Activated naive CD8-positive, alpha-beta T cell (primary cell): ENCODE measurements around the gene SNRPD2.
A peak's percentile ranks its signal among the peaks of the same experiment; 100 is the strongest.
"Not testable (repeated sequence)": the region's sequence is repeated elsewhere in the genome, so short reads cannot be mapped to it uniquely, and the experiment has no call there.

Experiments used
- H3K27ac Mint-ChIP-seq: one replicate; pipeline ENCODE4 v1.8.0; 2021; ENCODE audit warnings: mixed read lengths
- H3K27me3 Mint-ChIP-seq: one replicate; pipeline ENCODE4 v1.8.0; 2021; ENCODE audit warnings: mixed read lengths
- H3K36me3 Mint-ChIP-seq: one replicate; pipeline ENCODE4 v1.8.0; 2021; ENCODE audit warnings: mixed read lengths
- H3K4me1 Mint-ChIP-seq: one replicate; pipeline ENCODE4 v1.8.0; 2021; ENCODE audit warnings: low read depth, mixed read lengths
- H3K4me3 Mint-ChIP-seq: one replicate; pipeline ENCODE4 v1.8.0; 2021; ENCODE audit warnings: mild to moderate bottlenecking, mixed read lengths
- H3K9me3 Mint-ChIP-seq: one replicate; pipeline ENCODE4 v1.8.0; 2021; ENCODE audit warnings: low read depth, mixed read lengths

Gene SNRPD2

GRCh38 chr19:45712699-45713067 lies 20.9 kb upstream of the SNRPD2 start:
- Mint-ChIP-seq H3K27me3 (no peaks in the 10 kb centered on the region), H3K36me3 (no peaks in the 10 kb centered on the region), H3K9me3 (no peaks in the 10 kb centered on the region), H3K4me1 (peaks cover 40% of the 10 kb centered on the region), H3K4me3 (no peak overlapping the region), H3K27ac (no peak overlapping the region)

GRCh38 chr19:45711851-45712698 lies 20.3 kb upstream of the SNRPD2 start:
- H3K4me3 Mint-ChIP-seq: no peak overlapping the region
- no peaks in the 10 kb centered on the region for H3K36me3 Mint-ChIP-seq
- no peaks in the 10 kb centered on the region for H3K27me3 Mint-ChIP-seq
- no peak overlapping the region for H3K27ac Mint-ChIP-seq
- peaks cover 35% of the 10 kb centered on the region for H3K4me1 Mint-ChIP-seq
- H3K9me3 Mint-ChIP-seq: no peaks in the 10 kb centered on the region

DNA sequence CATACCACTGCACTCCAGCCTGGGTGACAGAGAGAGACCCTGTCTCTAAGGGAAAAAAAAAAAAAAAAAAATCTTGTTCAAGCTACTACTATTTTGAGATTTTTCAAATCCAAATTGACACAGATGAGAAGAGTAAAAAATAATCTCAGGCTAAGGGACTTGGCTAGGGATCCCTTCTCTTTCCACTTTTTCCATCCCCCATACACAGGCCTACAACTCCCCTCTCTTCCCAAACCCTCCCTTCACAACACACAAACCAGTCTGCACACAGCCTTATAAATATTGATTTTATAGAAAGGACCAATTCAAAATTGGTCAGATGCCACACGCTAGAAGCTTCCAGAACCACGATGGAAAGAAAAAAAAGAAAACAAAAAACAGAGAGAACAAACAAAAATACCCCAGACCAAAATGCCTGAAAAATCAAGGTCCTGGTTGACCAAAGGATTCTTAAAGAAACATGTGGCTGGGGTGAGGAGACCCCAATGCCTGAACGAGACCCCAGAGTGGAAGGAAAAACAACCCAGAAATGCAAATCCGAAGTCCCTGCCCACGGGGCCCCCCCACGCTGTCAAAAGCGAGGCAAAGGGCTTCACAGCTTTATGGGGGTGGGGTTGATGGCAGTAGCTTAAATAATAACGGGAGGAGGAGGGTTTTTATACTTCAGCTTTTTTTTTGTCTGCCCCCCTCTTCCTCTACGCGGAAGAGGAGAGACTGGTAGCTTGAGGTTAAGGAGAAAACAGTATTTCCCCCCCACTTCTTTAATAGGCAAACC lies 18.8 kb upstream of the SNRPD2 start:
- no peaks in the 10 kb centered on the region for H3K36me3 Mint-ChIP-seq
- H3K9me3 Mint-ChIP-seq: no peaks in the 10 kb centered on the region
- peaks cover 26% of the 10 kb centered on the region for H3K4me1 Mint-ChIP-seq
- no peak overlapping the region for H3K4me3 Mint-ChIP-seq
- peak overlapping the region; percentile 69 for H3K27ac Mint-ChIP-seq
- H3K27me3 Mint-ChIP-seq: no peaks in the 10 kb centered on the region

DNA sequence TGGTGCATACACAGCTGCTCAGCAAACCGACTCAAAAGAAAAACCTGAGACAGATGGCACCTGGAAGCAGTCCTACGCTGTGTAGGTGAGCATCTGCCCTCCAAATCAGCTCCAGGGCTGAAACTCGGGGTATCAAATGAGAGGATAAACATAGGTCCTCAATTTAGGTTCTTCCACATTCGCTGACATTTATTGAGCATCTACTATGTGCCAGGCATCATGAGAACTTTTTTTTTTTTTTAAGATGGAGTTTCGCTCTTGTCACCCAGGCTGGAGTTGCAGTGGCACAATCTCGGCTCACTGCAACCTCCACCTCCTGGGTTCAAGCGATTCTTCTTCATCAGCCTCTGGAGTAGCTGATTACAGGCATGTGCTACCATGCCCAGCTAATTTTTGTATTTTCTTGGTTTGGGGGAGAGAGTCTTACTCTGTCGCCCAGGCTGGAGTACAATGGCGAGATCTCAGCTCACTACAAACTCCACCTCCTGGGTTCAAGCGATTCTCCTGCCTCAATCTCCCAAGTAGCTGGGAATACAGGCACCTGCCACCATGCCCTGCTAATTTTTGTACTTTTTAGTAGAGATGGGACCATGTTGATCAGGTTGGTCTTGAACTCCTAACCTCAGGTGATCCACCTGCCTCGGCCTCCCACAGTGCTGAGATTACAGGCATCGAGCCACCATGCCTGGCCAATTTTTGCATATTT lies 14.1 kb upstream of the SNRPD2 start:
- Mint-ChIP-seq H3K9me3 (no peaks in the 10 kb centered on the region), H3K27ac (no peak overlapping the region), H3K27me3 (no peaks in the 10 kb centered on the region), H3K36me3 (peaks cover 3% of the 10 kb centered on the region), H3K4me3 (no peak overlapping the region), H3K4me1 (peaks cover 13% of the 10 kb centered on the region)

- no peak overlapping the region for H3K4me3 Mint-ChIP-seq
- H3K27me3 Mint-ChIP-seq: no peaks in the 10 kb centered on the region
- peaks cover 3% of the 10 kb centered on the region for H3K36me3 Mint-ChIP-seq
- H3K9me3 Mint-ChIP-seq: no peaks in the 10 kb centered on the region
- H3K4me1 Mint-ChIP-seq: peaks cover 7% of the 10 kb centered on the region
- H3K27ac Mint-ChIP-seq: no peak overlapping the region
These were observed 13.4 kb upstream of the SNRPD2 start for GRCh38 chr19:45705115-45705514.

DNA sequence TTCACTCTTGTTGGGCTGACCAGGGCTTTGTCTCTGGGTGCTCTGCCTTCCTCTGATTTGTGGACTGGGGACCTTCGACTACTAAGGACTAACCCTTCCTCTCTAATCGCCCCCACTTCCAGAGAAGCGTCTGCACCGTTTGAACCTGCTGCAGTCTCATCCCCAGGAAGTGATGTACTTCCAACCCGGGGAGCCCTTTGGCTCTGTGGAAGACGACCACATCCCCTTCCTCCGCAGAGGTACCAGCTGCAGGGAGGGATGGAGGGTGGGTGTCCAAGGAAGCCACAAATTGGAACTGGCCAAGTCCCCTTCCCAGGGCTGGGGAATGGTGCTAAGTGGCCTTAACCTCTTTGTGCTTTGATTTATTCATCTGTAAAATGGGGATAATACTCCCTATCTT lies 9.9 kb upstream of the SNRPD2 start:
- H3K4me1 Mint-ChIP-seq: peaks cover 6% of the 10 kb centered on the region
- no peaks in the 10 kb centered on the region for H3K27me3 Mint-ChIP-seq
- H3K36me3 Mint-ChIP-seq: peaks cover 7% of the 10 kb centered on the region
- no peaks in the 10 kb centered on the region for H3K9me3 Mint-ChIP-seq
- no peak overlapping the region for H3K27ac Mint-ChIP-seq
- H3K4me3 Mint-ChIP-seq: no peak overlapping the region

- Mint-ChIP-seq H3K27me3 (no peaks in the 10 kb centered on the region), H3K4me1 (peaks cover 25% of the 10 kb centered on the region), H3K36me3 (peaks cover 8% of the 10 kb centered on the region), H3K4me3 (peak overlapping the region; percentile 98), H3K27ac (peak overlapping the region; percentile 99), H3K9me3 (no peaks in the 10 kb centered on the region)
These were observed 1.5 kb upstream of the SNRPD2 start for GRCh38 chr19:45693106-45693788.

DNA sequence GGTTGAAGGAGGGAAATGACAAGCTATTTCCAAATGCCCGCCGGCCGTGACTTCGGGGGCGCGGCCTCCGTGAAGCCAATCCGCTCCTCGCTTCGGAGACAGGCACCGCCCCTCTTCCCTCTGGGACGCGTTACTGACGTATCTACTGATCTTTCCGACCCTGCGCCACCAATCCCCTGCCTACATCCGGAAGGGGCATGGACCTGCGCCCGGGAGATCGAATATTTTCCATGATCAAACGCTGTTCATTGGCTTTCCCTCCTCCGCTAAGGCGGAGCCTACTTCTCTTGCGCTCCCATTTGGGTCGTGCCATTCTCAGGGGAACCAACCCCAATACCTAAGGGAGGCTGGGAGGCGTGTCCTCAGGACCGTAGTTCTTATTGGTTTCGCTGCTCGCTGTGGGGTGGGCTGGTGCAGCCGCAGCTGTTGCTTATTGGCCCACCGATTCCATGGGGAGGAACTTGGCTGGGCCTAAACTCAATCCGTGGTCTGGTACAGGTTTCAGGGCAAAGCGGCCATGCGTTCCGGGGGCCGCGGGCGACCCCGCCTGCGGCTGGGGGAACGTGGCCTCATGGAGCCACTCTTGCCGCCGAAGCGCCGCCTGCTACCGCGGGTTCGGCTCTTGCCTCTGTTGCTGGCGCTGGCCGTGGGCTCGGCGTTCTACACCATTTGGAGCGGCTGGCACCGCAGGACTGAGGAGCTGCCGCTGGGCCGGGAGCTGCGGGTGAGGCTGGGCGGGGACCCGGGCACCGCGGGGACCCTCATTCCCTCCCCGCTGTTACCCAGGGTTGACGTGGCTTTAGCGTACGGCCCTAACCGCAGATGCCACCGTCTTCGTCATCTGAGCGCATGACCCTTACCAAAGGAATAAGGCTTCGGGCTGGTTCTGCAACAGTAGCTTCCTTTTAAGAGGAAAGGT lies 693 bp upstream of the SNRPD2 start, which contains the start of gene QPCTL:
Gene QPCTL, plus strand, starts transcription at position 480 of the 919 bp plus-strand sequence. Its CDS starts 38 bp downstream, at position 518.
- H3K27me3 Mint-ChIP-seq: no peaks in the 10 kb centered on the region
- H3K4me3 Mint-ChIP-seq: peak within 1 kb of the TSS; percentile 98
- no peaks in the 10 kb centered on the region for H3K9me3 Mint-ChIP-seq
- peak within 1 kb of the TSS; percentile 99 for H3K27ac Mint-ChIP-seq
- peaks cover 6% of the 10 kb centered on the region for H3K36me3 Mint-ChIP-seq
- peaks cover 20% of the 10 kb centered on the region for H3K4me1 Mint-ChIP-seq

GRCh38 chr19:45687599-45687998 lies 4.2 kb downstream of the SNRPD2 start:
- Mint-ChIP-seq H3K4me3 (no peak overlapping the region), H3K9me3 (no peaks in the 10 kb centered on the region), H3K4me1 (peaks cover 16% of the 10 kb centered on the region), H3K27ac (no peak overlapping the region), H3K36me3 (peaks cover 5% of the 10 kb centered on the region), H3K27me3 (no peaks in the 10 kb centered on the region)

DNA sequence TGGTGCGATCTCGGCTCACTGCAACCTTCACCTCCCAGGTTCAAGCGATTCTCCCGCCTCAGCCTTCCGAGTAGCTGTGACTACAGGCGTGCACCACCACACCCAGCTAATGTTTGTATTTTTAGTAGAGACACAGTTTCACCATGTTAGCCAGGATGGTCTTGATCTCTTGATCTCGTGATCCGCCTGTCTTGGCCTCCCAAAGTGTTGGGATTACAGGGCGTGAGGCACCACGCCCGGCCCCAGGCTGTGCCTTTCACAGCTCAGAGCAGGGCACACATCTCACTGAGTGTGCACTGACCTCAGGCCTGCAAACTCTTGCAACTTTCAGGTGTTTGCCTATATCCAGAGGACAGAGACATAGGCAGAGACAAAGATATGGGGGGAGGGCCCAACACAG lies 6.7 kb downstream of the SNRPD2 start:
- H3K4me3 Mint-ChIP-seq, H3K36me3 Mint-ChIP-seq, H3K27me3 Mint-ChIP-seq, H3K27ac Mint-ChIP-seq, H3K9me3 Mint-ChIP-seq: not testable (repeated sequence)
- H3K4me1 Mint-ChIP-seq: peaks cover 13% of the 10 kb centered on the region

GRCh38 chr19:45682908-45683307 lies 8.8 kb downstream of the SNRPD2 start:
- Mint-ChIP-seq H3K9me3 (no peaks in the 10 kb centered on the region), H3K4me1 (peaks cover 10% of the 10 kb centered on the region), H3K27me3 (no peaks in the 10 kb centered on the region), H3K27ac (no peak overlapping the region), H3K36me3 (no peaks in the 10 kb centered on the region), H3K4me3 (no peak overlapping the region)

DNA sequence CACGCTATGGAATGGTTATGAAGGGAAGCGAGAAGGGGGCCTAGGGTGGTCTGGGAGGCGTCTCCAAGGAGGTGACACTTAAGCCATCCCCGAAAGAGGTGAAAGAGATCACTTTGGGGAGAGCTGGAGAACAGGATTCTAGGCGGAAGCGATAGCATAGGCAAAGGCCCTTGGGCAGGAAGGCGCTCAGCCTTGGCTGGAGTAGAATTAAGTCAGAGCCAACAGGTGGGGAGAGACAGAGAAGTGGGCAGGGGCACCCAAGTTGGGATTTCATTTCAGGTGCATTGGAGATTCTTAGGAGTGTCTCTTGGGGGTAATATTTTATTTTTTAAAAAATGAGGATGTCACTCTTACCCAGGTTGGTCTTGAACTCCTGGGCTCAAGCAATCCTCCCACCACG lies 9.6 kb downstream of the SNRPD2 start:
- peak overlapping the region; percentile 14 for H3K4me3 Mint-ChIP-seq
- peaks cover 16% of the 10 kb centered on the region for H3K4me1 Mint-ChIP-seq
- no peaks in the 10 kb centered on the region for H3K36me3 Mint-ChIP-seq
- H3K27ac Mint-ChIP-seq: no peak overlapping the region
- no peaks in the 10 kb centered on the region for H3K9me3 Mint-ChIP-seq
- no peaks in the 10 kb centered on the region for H3K27me3 Mint-ChIP-seq

GRCh38 chr19:45681391-45682015 lies 10.2 kb downstream of the SNRPD2 start:
- no peaks in the 10 kb centered on the region for H3K27me3 Mint-ChIP-seq
- peak overlapping the region; percentile 83 for H3K4me3 Mint-ChIP-seq
- no peaks in the 10 kb centered on the region for H3K36me3 Mint-ChIP-seq
- H3K9me3 Mint-ChIP-seq: no peaks in the 10 kb centered on the region
- peaks cover 18% of the 10 kb centered on the region for H3K4me1 Mint-ChIP-seq
- no peak overlapping the region for H3K27ac Mint-ChIP-seq
